Fibroblast of mammary gland (primary cell): ENCODE results near the gene SPSB4.

ENCODE experiments used
- DNase-seq: peaks from one replicate; pipeline ENCODE4 v3.0.0-alpha.2; 2010; ENCODE audit warnings: low read depth
- H3K4me3 ChIP-seq: 2 replicates; pipeline ENCODE4 v1.5.1; 2011; ENCODE audit warnings: low read depth, mild to moderate bottlenecking, low read length, moderate library complexity; ENCODE audit not compliant: control insufficient read depth
- CTCF ChIP-seq: conservative IDR thresholded peaks from 2 replicates; pipeline ENCODE4 v1.5.1; 2011; ENCODE audit warnings: low read depth, low read length, inconsistent platforms; ENCODE audit not compliant: control insufficient read depth, insufficient read depth

The SPSB4 gene

GRCh38 chr3:141152130-141152529, 101.0 kb downstream of the SPSB4 start:
- no peak overlapping the region for H3K4me3 ChIP-seq
- no peak for TF ChIP-seq CTCF

GRCh38 chr3:141152801-141153678, 101.9 kb downstream of the SPSB4 start:
- no peak for TF ChIP-seq CTCF
- no peak overlapping the region for H3K4me3 ChIP-seq
- no peak for DNase-seq

More at GRCh38 chr3:141152130-141152529, 101.0 kb downstream of the SPSB4 start:
- DNase-seq, result no peak

GRCh38 chr3:141153679-141153966, 102.5 kb downstream of the SPSB4 start:
- DNase-seq, result no peak
- no peak overlapping the region for H3K4me3 ChIP-seq
- TF ChIP-seq CTCF, result no peak

GRCh38 chr3:141164852-141165251, 113.7 kb downstream of the SPSB4 start:
- DNase-seq, result no peak
- H3K4me3 ChIP-seq, result no peak overlapping the region
- TF ChIP-seq CTCF, result no peak

GRCh38 chr3:141167681-141168080, 116.5 kb downstream of the SPSB4 start:
- no peak for DNase-seq
- TF ChIP-seq CTCF, result no peak
- H3K4me3 ChIP-seq, result no peak overlapping the region

- no peak for TF ChIP-seq CTCF
- H3K4me3 ChIP-seq, result no peak overlapping the region
- DNase-seq, result no peak
These were observed 119.6 kb downstream of the SPSB4 start for GRCh38 chr3:141170678-141171295.
